Left ventricle myocardium superior (tissue), 1 donor: Measurements from ENCODE around the gene ZBTB8OS. TPM values are rescaled to one million over a fixed set of nuclear protein-coding genes. Genes with fewer than 3 reads are reported as not detected.
"Not testable (repeated sequence)": the region's sequence is repeated elsewhere in the genome, so short reads cannot be mapped to it uniquely, and the experiment has no call there.

ENCODE experiments used
- ATAC-seq: fragments of 200-7000 bp; cut with Tn5 transposase; one replicate; pipeline ENCODE4 v1.9.1; 2020; ENCODE audit warnings: mild to moderate bottlenecking, moderate library complexity
- DNase-seq: peaks from one replicate; pipeline ENCODE4 v3.0.0-alpha.2; 2020
- intact Hi-C: fragments of 100-400 bp; cut with micrococcal nuclease; formaldehyde crosslinking; loops from one replicate; pipeline ENCODE4 v1.11.0; 2022
- long read RNA-seq: library from polyadenylated mRNA; unstranded; transcript quantifications from one replicate; pipeline ENCODE4 v2.0.0, GENCODE V29; 2021
- total RNA-seq: library from RNA; stranded (reverse); fragmentation: NEBNext Ultra II Directional; extraction: Animal tissue kit (Norgen Biotek cat#: 25700); gene quantifications from one replicate; pipeline ENCODE4 v1.2.1, GENCODE V29; 2021
- donor health status: DM: no; HTN: yes; CAD: no; lungs with severe emphysema.

ZBTB8OS gene
- 34.5 TPM for total RNA-seq
- long read RNA-seq, transcript ZBTB8OS-208 (7 exons, 1,601 nt): major isoform, 7 of 21 reads
- long read RNA-seq, partial matches to known transcripts: 4 of 21 reads
- long read RNA-seq, other reads (novel, unspliced or antisense): 7 of 21 reads

DNA sequence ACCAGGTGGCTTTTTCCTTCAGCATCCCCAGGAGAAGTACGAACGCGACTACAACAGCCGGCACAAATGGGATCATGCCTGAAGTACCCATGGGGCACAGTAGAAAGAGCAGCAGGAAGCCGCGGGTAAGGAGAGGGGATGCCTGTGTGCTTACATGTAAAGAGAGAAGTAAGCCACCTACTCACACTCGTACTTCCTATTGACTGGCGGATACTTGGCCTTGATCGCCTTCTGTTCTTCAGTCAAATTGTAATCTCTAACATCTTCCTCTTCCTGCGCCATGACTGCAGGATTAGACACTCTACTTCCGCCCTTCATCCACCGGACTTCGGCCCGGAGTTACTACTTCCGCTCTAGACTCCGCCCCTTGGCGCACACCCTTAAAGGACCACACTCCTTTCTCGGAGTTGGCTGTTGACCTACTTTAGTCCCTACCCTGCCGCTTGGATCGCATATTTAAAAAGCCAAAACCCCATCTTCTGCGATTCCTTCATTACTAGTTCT, at the start of gene ZBTB8OS:
Gene ZBTB8OS (minus strand): TSS at position 303 of the 504 bp plus-strand sequence. CDS start 21 bp downstream, at position 282.
- peak; percentile 89 for ATAC-seq
- DNase-seq: peak; percentile 92

DNA sequence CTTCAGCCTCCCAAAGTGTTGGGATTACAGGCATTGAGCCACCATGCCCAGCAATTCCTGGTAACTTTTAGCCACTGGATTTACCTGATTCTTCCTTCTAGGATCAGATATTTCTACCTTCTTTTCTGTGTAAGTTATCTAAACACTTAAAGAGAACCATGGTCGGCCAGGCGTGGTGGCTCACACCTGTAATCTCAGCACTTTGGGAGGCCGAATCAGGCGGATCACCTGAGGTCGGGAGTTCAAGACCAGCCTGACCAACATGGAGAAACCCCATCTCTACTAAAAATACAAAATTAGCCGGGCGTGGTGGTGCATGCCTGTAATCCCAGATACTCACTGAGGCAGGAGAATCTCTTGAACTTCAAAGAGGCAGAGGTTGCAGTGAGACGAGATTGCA, 46.6 kb upstream of the ZBTB8OS start:
- DNase-seq, intact Hi-C loops, ATAC-seq: not testable (repeated sequence)

More for the DNA sequence above, at the start of gene ZBTB8OS:
- intact Hi-C loops: no loop called here

DNA sequence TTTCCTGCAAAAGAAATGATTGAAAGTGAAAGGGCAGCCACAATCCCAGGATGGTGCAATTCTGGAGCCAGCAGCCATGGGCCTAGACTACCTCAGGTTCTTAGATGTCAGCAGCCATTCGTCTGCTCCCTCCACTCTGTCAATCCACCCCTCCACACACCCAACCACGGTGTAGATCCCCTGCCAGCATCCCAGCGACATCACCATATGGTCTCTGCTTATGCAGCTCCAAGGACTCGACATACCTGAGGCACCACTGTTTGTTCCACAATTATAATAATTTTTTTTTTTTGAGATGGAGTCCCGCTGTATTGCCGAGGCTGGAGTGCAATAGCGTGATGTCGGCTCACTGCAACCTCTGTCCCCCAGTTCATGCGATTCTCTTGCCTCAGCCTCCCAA, 45.7 kb upstream of the ZBTB8OS start:
- intact Hi-C loops: no loop called here
- DNase-seq: no peak
- no peak for ATAC-seq

DNA sequence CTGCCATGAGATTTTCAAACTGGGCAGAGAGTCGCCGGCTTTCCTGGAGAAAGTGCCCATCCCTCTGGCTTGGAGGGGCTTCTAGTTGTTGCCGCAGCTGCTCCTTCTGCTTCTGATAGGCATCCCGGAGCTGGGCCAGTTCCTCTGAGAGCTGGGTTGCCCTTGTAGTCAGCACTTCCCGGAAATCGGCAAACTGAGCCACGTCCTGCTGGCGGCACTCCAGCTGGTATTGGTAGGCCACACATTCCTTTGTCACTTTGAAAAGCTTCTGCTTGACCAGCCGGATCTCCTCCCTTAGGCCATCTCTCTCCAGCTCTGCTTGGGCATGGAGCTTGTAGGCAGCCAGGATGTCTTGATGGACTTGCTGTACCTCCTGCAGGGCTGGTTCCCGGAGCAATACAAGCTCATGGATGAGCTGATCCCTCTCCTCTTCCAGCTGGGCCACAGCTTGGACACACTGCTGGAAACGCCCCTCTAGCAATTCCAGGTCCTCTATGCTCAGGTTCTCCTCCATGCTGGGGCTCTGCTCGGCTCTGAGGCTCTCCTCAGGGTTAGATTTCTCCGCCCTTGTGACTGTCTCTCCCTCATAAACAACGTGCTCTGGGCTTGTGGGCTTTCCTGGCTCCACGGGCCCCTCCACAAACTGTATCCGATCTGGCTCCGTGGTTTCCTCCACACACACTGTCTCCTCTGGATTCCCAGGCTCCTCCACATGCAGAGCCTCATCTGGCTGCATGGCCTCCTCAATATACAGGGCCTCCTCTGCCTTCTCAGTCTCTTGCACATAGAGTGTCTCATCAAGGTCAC, 45.0 kb upstream of the ZBTB8OS start:
- intact Hi-C loops: no loop called here

DNA sequence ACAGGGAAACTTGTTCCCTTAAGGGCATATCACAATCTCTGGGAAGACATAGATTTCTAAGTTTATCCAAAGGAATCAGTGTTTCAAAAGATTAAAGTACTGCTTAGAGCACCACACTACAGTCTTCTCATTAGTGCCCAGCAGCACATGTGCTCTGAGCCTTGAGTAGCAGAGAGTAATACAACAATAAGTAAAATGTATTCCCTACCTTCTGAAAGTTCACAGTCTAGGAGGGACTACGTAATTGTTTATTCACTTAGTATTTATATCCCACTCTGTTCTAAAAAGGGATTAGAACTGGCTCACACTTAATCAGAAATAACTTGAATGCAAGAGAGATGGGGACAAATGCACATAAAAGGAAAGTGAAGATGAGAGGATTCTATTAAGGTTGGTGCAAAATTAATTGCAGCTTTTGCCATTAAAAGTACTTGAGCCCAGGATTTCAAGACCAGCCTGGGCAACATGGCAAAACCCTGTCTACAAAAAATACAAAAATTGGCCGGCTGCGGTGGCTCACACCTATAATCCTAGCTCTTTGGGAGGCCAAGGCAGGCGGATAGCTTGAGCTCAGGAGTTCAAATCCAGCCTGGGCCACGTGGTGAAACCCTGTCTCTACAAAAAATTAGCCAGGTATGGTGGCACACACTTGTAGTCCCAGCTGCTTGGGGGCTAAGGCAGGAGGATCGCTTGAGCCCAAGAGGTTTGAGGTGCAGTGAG, 43.3 kb upstream of the ZBTB8OS start:
- intact Hi-C loops: no loop called here
- no peak for DNase-seq
- ATAC-seq: peak; percentile 15

More for the DNA sequence above, 45.0 kb upstream of the ZBTB8OS start:
- DNase-seq (peak; percentile 86), ATAC-seq (peak; percentile 56)

DNA sequence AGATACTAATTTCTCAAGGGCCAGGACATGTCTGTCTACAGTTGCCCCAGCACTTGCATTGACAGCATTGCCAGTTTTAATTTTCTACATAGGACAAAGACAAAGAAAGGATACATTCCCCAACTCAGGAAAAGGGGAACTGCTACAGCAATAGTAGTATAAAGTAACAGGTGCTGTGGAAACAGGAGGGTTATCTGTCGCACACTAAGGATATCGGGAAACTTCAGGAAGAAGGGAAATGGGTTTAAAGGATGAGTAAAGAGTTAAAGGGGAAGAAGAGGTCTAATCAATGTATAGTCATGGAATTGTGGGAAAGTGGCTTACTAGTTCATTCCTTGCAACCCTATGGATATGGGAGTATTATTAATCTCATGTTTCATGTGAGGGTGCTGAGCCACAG, 36.0 kb upstream of the ZBTB8OS start:
- intact Hi-C loops: no loop called here
- DNase-seq: no peak
- no peak for ATAC-seq

DNA sequence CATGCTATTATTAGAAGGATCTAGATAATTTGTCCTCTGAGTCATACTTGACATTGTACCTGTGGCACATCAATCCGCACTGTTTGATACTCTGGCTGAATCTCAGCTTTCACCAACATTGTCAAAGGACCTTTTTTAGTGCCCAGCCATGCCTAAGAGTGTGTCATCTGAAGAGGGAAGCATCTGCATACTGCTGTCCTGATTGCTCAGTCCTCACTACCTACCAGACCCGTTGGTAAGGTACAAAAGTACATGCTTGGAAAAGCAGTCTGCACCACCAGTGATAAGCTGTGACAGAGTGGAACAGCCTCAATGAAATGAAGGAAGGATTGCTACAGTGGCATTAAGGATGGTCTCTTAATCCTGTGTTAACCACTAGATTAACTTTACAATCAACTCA, 35.1 kb upstream of the ZBTB8OS start:
- intact Hi-C loops: no loop called here
- peak; percentile 37 for ATAC-seq
- no peak for DNase-seq

DNA sequence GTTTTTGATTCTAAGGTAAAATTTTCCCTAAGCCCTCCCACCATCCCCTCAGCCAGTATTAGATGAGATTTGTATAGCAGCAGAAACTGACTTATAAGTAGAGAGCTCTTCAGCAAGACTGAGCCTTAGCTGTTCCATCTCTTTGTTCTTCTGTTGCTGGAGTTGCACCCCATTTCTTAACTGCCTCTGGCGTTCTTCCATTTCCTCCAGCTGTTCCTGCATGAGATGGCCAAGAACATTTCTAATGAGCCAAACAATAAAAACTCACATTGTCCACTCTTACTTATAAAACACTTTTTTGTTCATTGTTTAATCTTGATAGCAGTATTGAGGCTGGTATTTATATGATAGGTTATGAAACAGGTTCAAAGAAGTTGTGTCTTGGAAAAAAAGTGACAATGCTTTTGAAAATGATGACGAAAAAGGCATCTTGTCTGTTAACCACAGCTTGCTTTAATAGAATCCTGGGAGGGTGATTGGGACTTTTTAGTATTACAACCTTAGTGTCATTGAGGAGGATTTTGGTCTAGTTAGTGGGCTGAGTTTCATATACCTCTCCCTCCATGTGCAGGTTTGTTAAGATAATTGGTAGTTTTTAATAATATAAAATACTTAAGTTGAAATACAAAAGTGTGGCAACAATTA, 33.9 kb upstream of the ZBTB8OS start:
- DNase-seq: no peak
- intact Hi-C loops: no loop called here
- ATAC-seq: peak; percentile 70

DNA sequence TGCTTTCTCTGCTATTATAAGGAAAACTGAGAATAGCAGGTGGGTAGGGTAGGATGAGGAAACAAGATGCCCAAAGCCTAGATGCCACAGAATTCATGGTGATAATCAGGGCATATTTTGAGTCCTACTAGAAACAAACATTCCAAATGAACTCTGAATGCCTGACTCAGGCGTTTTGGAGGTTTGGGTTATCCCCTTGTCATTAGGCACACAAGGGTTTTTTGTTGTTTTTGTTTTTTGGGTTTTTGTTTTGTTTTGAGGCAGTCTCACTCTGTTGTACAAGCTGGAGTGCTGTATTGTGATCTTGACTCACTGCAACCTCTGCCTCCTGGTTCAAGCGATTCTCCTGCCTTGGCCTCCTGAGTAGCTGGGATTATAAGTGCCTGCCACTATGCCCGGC, 33.0 kb upstream of the ZBTB8OS start:
- no peak for ATAC-seq
- intact Hi-C loops: no loop called here
- DNase-seq: no peak

DNA sequence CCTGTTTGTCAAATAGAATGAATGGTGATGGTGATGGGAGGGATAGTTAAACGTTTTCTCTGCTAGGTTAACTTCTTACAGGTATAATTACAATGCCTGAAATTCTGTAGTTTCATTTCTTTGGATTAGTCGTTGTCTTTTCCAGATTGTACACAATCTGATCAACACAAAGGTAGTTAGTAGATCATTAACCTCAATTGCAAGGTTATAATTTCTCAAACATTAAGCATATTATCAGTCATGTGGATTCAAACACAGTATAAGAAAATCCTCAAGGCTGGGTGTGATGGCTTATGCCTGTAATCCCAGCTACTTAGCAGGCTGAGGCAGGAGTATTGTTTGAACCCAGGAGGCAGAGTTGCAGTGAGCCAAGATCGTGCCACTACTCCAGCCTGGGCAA, 31.6 kb upstream of the ZBTB8OS start:
- intact Hi-C loops: no loop called here
- no peak for ATAC-seq
- DNase-seq: no peak

DNA sequence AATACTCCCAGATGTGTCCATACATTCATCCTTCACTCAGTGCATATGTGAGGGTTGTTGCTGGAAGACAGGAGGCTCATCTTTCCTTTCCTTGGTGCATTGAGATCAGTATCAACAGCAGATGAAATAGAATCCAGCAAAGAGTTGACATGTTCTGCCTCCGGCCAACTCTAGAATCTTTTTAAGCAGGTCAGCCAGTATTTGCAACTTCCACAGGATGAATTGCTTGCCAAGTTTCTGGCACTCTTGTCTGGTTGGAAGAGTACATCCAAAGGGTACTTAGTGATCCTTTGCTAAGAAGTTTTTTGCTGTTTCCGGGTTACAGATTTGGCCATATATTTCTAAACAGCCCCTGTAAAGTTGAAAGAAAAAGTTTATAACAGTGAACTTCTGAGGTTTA, 31.2 kb upstream of the ZBTB8OS start:
- intact Hi-C loops: no loop called here
- ATAC-seq (peak; percentile 50), DNase-seq (no peak)

DNA sequence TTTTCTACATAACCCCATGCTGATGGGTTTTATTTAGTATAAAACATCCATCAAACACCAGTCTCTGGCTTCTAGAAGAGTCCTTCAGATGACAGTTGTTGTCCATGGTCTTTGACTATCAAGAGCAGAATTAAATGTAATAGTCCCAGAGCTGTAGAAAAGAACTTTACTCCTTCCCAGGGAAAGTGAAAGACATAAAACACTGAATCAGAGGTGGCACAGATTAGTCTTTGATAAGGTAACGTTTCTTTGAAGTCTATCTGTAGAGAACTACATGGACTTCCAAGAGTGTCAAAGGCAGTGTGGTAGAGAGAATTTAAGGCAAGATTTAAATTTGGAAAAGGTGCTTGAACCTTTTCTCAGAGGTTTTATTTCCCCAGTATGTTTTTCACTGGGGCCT, 30.3 kb upstream of the ZBTB8OS start:
- ATAC-seq (no peak), DNase-seq (no peak)
- intact Hi-C loops: no loop called here

DNA sequence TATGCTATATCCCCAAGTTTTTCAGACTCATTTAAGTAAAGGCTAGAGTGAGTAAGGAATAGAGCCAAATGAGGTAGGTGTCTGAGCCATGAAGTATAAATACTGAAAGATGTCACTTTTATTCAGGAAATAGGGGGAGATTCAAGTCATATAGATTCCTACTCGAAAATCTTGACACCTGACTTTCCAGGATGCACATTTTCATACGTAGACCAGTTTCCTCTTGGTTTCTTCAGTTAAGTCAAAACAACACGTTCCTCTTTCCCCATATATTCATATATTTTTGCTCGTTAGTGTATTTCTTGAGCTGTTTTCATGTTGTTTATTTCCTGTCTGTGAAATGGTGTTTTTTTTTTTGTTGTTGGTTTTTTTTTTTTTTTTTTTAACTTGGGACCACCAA, 29.6 kb upstream of the ZBTB8OS start:
- ATAC-seq, DNase-seq, intact Hi-C loops: not testable (repeated sequence)

DNA sequence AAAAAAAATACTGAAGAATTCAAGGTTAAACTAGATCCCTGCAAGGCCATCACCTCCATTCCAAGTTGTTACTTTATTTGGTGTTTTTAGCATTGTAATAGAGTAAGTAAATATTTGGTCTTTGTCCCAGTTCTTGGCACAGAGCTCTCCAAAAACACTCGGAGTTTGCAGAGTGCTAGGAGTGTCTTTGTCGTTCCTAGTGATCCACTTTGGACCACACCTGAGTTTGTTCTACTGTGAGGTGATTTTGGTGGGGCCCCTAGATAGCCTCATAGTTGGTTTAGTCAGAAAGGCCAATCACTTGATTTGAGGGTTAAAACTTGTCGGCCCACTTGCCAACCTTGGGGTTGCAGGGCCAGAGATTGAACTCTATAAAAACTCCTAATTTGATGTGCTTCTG, 26.6 kb upstream of the ZBTB8OS start:
- no peak for DNase-seq
- no peak for ATAC-seq
- intact Hi-C loops: no loop called here

DNA sequence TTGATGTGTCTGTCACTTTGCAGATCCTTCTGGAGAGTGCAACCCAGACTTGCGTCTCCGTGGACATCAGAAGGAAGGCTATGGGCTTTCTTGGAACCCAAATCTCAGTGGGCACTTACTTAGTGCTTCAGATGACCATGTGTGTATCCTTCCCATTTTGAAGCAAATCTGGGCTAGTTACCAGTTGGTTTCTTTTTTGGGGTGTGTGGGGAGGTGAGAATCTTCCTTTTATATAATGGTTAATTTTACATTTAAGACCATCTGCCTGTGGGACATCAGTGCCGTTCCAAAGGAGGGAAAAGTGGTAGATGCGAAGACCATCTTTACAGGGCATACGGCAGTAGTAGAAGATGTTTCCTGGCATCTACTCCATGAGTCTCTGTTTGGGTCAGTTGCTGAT, 18.4 kb upstream of the ZBTB8OS start:
- intact Hi-C loops, DNase-seq, ATAC-seq: not testable (repeated sequence)

DNA sequence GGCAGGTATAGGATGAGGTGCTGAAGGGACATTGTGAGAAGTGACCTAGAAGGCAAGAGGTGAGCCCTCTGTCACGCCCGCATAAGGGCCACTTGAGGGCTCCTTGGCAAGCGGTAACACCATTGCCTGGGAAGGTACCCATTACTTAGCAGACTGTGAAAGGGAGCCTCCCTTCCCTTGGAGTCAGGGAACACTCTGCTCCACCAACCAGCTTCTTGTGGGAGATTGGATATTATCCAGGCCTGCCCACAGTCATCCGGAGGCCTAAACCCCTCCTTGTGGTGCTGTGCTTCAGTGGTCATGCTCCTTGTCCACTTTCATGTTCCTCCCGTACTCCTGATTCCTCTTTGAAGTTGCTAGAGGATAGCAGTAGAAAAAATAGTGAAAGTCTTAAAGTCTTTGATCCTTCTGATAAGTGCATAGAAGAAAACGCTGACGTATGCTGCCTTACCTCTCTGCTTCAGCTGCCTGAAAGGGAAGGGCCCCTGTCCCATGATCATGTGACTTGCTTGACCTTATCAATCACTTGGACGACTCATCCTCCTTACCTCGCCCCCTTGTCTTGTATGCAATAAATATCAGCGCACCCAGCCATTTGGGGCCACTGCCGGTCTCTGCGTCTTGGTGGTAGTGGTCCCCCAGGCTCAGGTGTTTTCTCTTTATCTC, 16.7 kb upstream of the ZBTB8OS start:
- no peak for ATAC-seq
- intact Hi-C loops: no loop called here
- no peak for DNase-seq

DNA sequence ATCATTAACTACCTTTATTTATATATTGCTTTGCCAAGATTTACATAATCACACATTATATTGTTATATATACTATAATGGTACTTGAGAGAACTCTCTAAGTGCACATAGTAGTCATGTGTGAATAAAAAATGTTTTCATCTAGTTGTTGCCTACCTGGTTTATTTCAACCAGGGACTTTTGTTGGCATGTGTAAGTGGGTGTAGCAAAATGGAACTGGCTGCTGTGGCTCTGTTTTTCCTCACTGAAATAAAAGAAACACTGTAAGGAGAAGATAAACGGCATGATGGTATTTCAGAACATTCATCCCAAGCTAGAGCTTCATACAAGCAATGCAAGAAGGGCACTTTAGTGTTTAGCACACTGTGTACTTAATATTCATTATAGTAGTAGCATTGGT, 15.6 kb upstream of the ZBTB8OS start:
- ATAC-seq (no peak), DNase-seq (no peak)
- intact Hi-C loops: no loop called here

DNA sequence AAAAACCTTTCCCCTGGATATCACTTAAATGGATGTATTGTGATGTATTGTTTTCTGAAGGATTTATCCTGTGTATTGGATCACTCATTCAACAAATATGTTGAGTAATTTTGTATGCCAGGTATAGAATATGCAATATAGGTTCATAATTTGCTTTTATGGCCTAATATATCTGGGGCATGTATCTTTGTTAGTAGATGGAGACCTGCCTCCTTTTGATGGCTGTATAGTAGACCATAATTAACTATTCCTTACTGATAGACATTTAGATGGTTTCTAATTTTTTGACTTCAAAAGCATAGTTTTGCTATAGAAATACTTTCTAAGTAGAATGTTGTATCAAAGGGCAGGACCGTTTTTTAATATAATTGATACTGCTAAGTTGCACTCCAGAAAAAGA, 9.2 kb upstream of the ZBTB8OS start:
- intact Hi-C loops: no loop called here
- DNase-seq: no peak
- ATAC-seq: no peak
